Endodermal cell (in vitro differentiated cells): ENCODE measurements around the gene LIPC. TPM values are rescaled to one million over a fixed set of nuclear protein-coding genes. Genes with fewer than 3 reads are reported as not detected.

ENCODE experiments used
- DNase-seq: peaks from one replicate; pipeline ENCODE4 v3.0.0-alpha.2; 2017
- H3K27ac ChIP-seq: 2 replicates; pipeline ENCODE4 v1.5.1; 2013; ENCODE audit warnings: mild to moderate bottlenecking, low read depth, low read length, moderate library complexity
- H3K27me3 ChIP-seq: 2 replicates; pipeline ENCODE4 v1.6.1; 2013; ENCODE audit warnings: mild to moderate bottlenecking, low read length, moderate library complexity; ENCODE audit not compliant: insufficient read depth, control insufficient read depth, poor library complexity, severe bottlenecking
- H3K36me3 ChIP-seq: 2 replicates; pipeline ENCODE4 v1.7.0; 2013; ENCODE audit warnings: mild to moderate bottlenecking, low read length, moderate library complexity; ENCODE audit not compliant: control insufficient read depth, insufficient read depth
- H3K4me1 ChIP-seq: one replicate; pipeline ENCODE4 v1.7.0; 2013; ENCODE audit warnings: low read length; ENCODE audit not compliant: control insufficient read depth, insufficient read depth
- H3K4me3 ChIP-seq: 2 replicates; pipeline ENCODE4 v1.5.1; 2013; ENCODE audit warnings: mild to moderate bottlenecking, low read length, moderate library complexity
- H3K9ac ChIP-seq: 2 replicates; pipeline ENCODE4 v1.6.1; 2013; ENCODE audit warnings: mild to moderate bottlenecking, low read length, moderate library complexity; ENCODE audit not compliant: poor library complexity, severe bottlenecking; ENCODE audit errors: extremely low read depth
- H3K9me3 ChIP-seq: 2 replicates; pipeline ENCODE4 v1.6.1; 2013; ENCODE audit warnings: mild to moderate bottlenecking, low read length, moderate library complexity; ENCODE audit not compliant: control insufficient read depth
- H3K27ac Mint-ChIP-seq: 2 replicates; pipeline ENCODE4 v1.8.0; 2020; ENCODE audit warnings: mixed read lengths
- H3K27me3 Mint-ChIP-seq: 2 replicates; pipeline ENCODE4 v1.8.0; 2021; ENCODE audit warnings: mild to moderate bottlenecking, mixed read lengths; ENCODE audit not compliant: insufficient read depth
- H3K36me3 Mint-ChIP-seq: 2 replicates; pipeline ENCODE4 v1.8.0; 2020; ENCODE audit warnings: low read depth, mixed read lengths
- H3K4me1 Mint-ChIP-seq: 2 replicates; pipeline ENCODE4 v1.8.0; 2020; ENCODE audit warnings: mixed read lengths
- H3K4me3 Mint-ChIP-seq: 2 replicates; pipeline ENCODE4 v1.8.0; 2020; ENCODE audit warnings: mild to moderate bottlenecking, moderate library complexity, mixed read lengths
- H3K9me3 Mint-ChIP-seq: 2 replicates; pipeline ENCODE4 v1.8.0; 2020; ENCODE audit warnings: mild to moderate bottlenecking, mixed read lengths
- CTCF ChIP-seq: fragments of 200-600 bp; sonication (generic); conservative IDR thresholded peaks from 2 replicates; pipeline ENCODE4 v1.5.0; 2021; ENCODE audit warnings: antibody characterized with exemption, mild to moderate bottlenecking
- WGBS, 2 experiments: methylation state at CpG; one replicate each; pipeline versions ENCODE4 v1.1.5 to v1.1.7; 2013; ENCODE audit warnings: missing lambda C conversion rate in 2 of 2, mixed read lengths in 1 of 2; ENCODE audit not compliant: insufficient coverage in 1 of 2, insufficient read length in 1 of 2; 5-methylcytosine and 5-hydroxymethylcytosine counted together
- total RNA-seq, 2 donors: library from RNA; stranded (reverse); fragmentation: NEBNext Ultra II Directional in 1 of 2; extraction: Animal tissue kit (Norgen Biotek cat#: 25700) in 1 of 2; gene quantifications; 2 replicates in 1 of 2; 3 replicates in 1 of 2; pipeline ENCODE4 v1.2.1, GENCODE V29; 2021

LIPC gene
- total RNA-seq, 2 donors from 2014 or later, result not detected

GRCh38 chr15:58407236-58407775 lies 24.5 kb upstream of the LIPC start:
- no peak for TF ChIP-seq CTCF
- peaks cover 15% of the 10 kb centered on the region for H3K4me1 Mint-ChIP-seq
- H3K9ac ChIP-seq, result no peak overlapping the region
- H3K27ac ChIP-seq, result peak overlapping the region; percentile 3
- no peaks in the 10 kb centered on the region for H3K9me3 Mint-ChIP-seq
- H3K4me3 ChIP-seq, result no peak overlapping the region
- H3K27ac Mint-ChIP-seq, result no peak overlapping the region
- no peak overlapping the region for H3K4me3 Mint-ChIP-seq
- H3K4me1 ChIP-seq, result no peaks in the 10 kb centered on the region
- peak; percentile 26 for DNase-seq
- no peaks in the 10 kb centered on the region for H3K27me3 ChIP-seq
- no peaks in the 10 kb centered on the region for H3K27me3 Mint-ChIP-seq
- 92% methylated on average over 1 of the region's 1 CpG; no CpG with 5 or more reads in 1 of the 2 experiments for WGBS, 2 experiments
- no peaks in the 10 kb centered on the region for H3K36me3 Mint-ChIP-seq
- no peaks in the 10 kb centered on the region for H3K9me3 ChIP-seq
- no peaks in the 10 kb centered on the region for H3K36me3 ChIP-seq

GRCh38 chr15:58407778-58408177 lies 24.0 kb upstream of the LIPC start:
- Histone ChIP-seq H3K27ac (peak overlapping the region; percentile 3), H3K4me3 (no peak overlapping the region), H3K9me3 (no peaks in the 10 kb centered on the region), H3K4me1 (no peaks in the 10 kb centered on the region), H3K9ac (no peak overlapping the region), H3K27me3 (no peaks in the 10 kb centered on the region), H3K36me3 (no peaks in the 10 kb centered on the region)
- Mint-ChIP-seq H3K4me3 (no peak overlapping the region), H3K27ac (no peak overlapping the region), H3K36me3 (no peaks in the 10 kb centered on the region), H3K9me3 (no peaks in the 10 kb centered on the region), H3K4me1 (peaks cover 15% of the 10 kb centered on the region), H3K27me3 (no peaks in the 10 kb centered on the region)
- WGBS, 2 experiments, result 88 to 100% methylated on average over 3 to 4 of the region's 4 CpGs
- no peak for TF ChIP-seq CTCF
- DNase-seq, result no peak

- TF ChIP-seq CTCF, result no peak
- Histone ChIP-seq H3K9me3 (peaks cover 14% of the 10 kb centered on the region), H3K4me3 (no peak overlapping the region), H3K27ac (no peak overlapping the region), H3K27me3 (no peaks in the 10 kb centered on the region), H3K36me3 (no peaks in the 10 kb centered on the region), H3K9ac (no peak overlapping the region), H3K4me1 (no peaks in the 10 kb centered on the region)
- H3K27me3 Mint-ChIP-seq, result no peaks in the 10 kb centered on the region
- H3K36me3 Mint-ChIP-seq, result no peaks in the 10 kb centered on the region
- H3K4me1 Mint-ChIP-seq, result peaks cover 15% of the 10 kb centered on the region
- H3K4me3 Mint-ChIP-seq, result no peak overlapping the region
- H3K9me3 Mint-ChIP-seq, result peaks cover 11% of the 10 kb centered on the region
- H3K27ac Mint-ChIP-seq, result no peak overlapping the region
- DNase-seq, result no peak
Observed at GRCh38 chr15:58409861-58410260, 21.9 kb upstream of the LIPC start.
